RWPE2 (cell line): ENCODE results near the gene HBS1L.

Experiments used
- ATAC-seq: fragments of 200-7000 bp; cut with Tn5 transposase; 3 replicates; pipeline ENCODE4 v1.9.1; 2021; ENCODE audit warnings: low read depth
- DNase-seq: peaks from one replicate; pipeline ENCODE4 v3.0.0-alpha.2; 2020; ENCODE audit warnings: low spot score
- H3K27ac ChIP-seq: fragments of 450-650 bp; 2 replicates; pipeline ENCODE4 v1.5.1; 2017; ENCODE audit warnings: mild to moderate bottlenecking; ENCODE audit not compliant: poor library complexity, severe bottlenecking
- H3K27me3 ChIP-seq: fragments of 250-450 bp; sonication (Bioruptor Pico); 2 replicates; pipeline ENCODE4 v1.5.1; 2021; ENCODE audit warnings: mild to moderate bottlenecking, moderate library complexity; ENCODE audit not compliant: insufficient read depth, poor library complexity, severe bottlenecking
- H3K36me3 ChIP-seq: fragments of 250-450 bp; sonication (Bioruptor Pico); 2 replicates; pipeline ENCODE4 v1.5.1; 2020; ENCODE audit warnings: low read depth, mild to moderate bottlenecking, moderate library complexity
- H3K4me1 ChIP-seq: fragments of 250-450 bp; sonication (Bioruptor Pico); 2 replicates; pipeline ENCODE4 v1.5.1; 2021; ENCODE audit warnings: mild to moderate bottlenecking, moderate library complexity; ENCODE audit not compliant: insufficient read depth, poor library complexity, severe bottlenecking
- H3K4me3 ChIP-seq: fragments of 250-450 bp; sonication (Bioruptor Pico); 2 replicates; pipeline ENCODE4 v1.5.1; 2021; ENCODE audit warnings: mild to moderate bottlenecking, moderate library complexity; ENCODE audit not compliant: severe bottlenecking
- H3K9me3 ChIP-seq: fragments of 250-450 bp; sonication (Bioruptor Pico); 2 replicates; pipeline ENCODE4 v1.5.1; 2021; ENCODE audit warnings: mild to moderate bottlenecking, moderate library complexity; ENCODE audit not compliant: severe bottlenecking
- TF ChIP-seq, protein P1 (sequence below): fragments of 450-650 bp; IDR thresholded peaks from one replicate; pipeline ENCODE4 v1.5.1; 2017; ENCODE audit warnings: mild to moderate bottlenecking, moderate library complexity; ENCODE audit not compliant: poor library complexity, severe bottlenecking

HBS1L gene

GRCh38 chr6:134936476-134936875 is 118.1 kb downstream of the HBS1L start:
- Histone ChIP-seq H3K9me3 (no peaks in the 10 kb centered on the region), H3K4me3 (no peak overlapping the region), H3K4me1 (peaks cover 18% of the 10 kb centered on the region), H3K27ac (peak overlapping the region; percentile 57), H3K36me3 (no peaks in the 10 kb centered on the region), H3K27me3 (no peaks in the 10 kb centered on the region)
- no peak for DNase-seq
- TF ChIP-seq, protein P1, sequence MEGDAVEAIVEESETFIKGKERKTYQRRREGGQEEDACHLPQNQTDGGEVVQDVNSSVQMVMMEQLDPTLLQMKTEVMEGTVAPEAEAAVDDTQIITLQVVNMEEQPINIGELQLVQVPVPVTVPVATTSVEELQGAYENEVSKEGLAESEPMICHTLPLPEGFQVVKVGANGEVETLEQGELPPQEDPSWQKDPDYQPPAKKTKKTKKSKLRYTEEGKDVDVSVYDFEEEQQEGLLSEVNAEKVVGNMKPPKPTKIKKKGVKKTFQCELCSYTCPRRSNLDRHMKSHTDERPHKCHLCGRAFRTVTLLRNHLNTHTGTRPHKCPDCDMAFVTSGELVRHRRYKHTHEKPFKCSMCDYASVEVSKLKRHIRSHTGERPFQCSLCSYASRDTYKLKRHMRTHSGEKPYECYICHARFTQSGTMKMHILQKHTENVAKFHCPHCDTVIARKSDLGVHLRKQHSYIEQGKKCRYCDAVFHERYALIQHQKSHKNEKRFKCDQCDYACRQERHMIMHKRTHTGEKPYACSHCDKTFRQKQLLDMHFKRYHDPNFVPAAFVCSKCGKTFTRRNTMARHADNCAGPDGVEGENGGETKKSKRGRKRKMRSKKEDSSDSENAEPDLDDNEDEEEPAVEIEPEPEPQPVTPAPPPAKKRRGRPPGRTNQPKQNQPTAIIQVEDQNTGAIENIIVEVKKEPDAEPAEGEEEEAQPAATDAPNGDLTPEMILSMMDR = no peak
- ATAC-seq = no peak

GRCh38 chr6:134934793-134935485 is 119.7 kb downstream of the HBS1L start:
- TF ChIP-seq, protein P1 = no peak
- no peak for DNase-seq
- H3K4me1 ChIP-seq = peaks cover 18% of the 10 kb centered on the region

GRCh38 chr6:134932535-134933470 is 121.8 kb downstream of the HBS1L start:
- Histone ChIP-seq H3K27me3 (no peaks in the 10 kb centered on the region), H3K36me3 (no peaks in the 10 kb centered on the region), H3K9me3 (no peaks in the 10 kb centered on the region), H3K4me3 (no peak overlapping the region), H3K27ac (no peak overlapping the region), H3K4me1 (peaks cover 18% of the 10 kb centered on the region)
- no peak for ATAC-seq
- DNase-seq = no peak
- TF ChIP-seq, protein P1 = no peak

More at GRCh38 chr6:134934793-134935485, 119.7 kb downstream of the HBS1L start:
- no peak overlapping the region for H3K4me3 ChIP-seq
- H3K9me3 ChIP-seq = no peaks in the 10 kb centered on the region
- ATAC-seq = peak; percentile 75; the same call in 2 of the 3 replicates
- no peaks in the 10 kb centered on the region for H3K27me3 ChIP-seq
- no peaks in the 10 kb centered on the region for H3K36me3 ChIP-seq
- H3K27ac ChIP-seq = peak overlapping the region; percentile 57

GRCh38 chr6:134932098-134932497 is 122.5 kb downstream of the HBS1L start:
- H3K27me3 ChIP-seq = no peaks in the 10 kb centered on the region
- H3K36me3 ChIP-seq = no peaks in the 10 kb centered on the region
- peaks cover 13% of the 10 kb centered on the region for H3K4me1 ChIP-seq
- ATAC-seq = no peak
- no peak overlapping the region for H3K4me3 ChIP-seq
- no peak overlapping the region for H3K27ac ChIP-seq
- no peaks in the 10 kb centered on the region for H3K9me3 ChIP-seq
- TF ChIP-seq, protein P1 = no peak
- DNase-seq = no peak
